GM13976 (cell line): ENCODE measurements around the gene ATP6V0E2.

ENCODE experiments used
- DNase-seq: peaks from one replicate; pipeline ENCODE4 v3.0.0; 2012; ENCODE audit warnings: low spot score
- CTCF ChIP-seq: IDR thresholded peaks from 2 replicates; pipeline ENCODE4 v1.5.1; 2012; ENCODE audit warnings: borderline replicate concordance, mild to moderate bottlenecking; ENCODE audit not compliant: insufficient read depth; ENCODE audit errors: extremely low read depth, missing control alignments, control extremely low read depth
- in situ Hi-C: fragments of 300-500 bp; cut with MboI; formaldehyde crosslinking; loops from one replicate; pipeline ENCODE4 v1.12.0; 2022; ENCODE audit warnings: low sequenced_read_pairs, mixed read lengths, inconsistent platforms; ENCODE audit not compliant: unreplicated experiment

The ATP6V0E2 gene

GRCh38 chr7:149833495-149834130 lies 40.2 kb upstream of the ATP6V0E2 start:
- in situ Hi-C loops = no loop called here
- no peak for TF ChIP-seq CTCF
- no peak for DNase-seq

- no peak for DNase-seq
- in situ Hi-C loops = no loop called here
- TF ChIP-seq CTCF = no peak
Measured at GRCh38 chr7:149834601-149835000, 39.2 kb upstream of the ATP6V0E2 start.

- no peak for TF ChIP-seq CTCF
- in situ Hi-C loops = no loop called here
- no peak for DNase-seq
Measured at GRCh38 chr7:149836434-149836833, 37.3 kb upstream of the ATP6V0E2 start.

GRCh38 chr7:149837564-149838223 lies 36.1 kb upstream of the ATP6V0E2 start:
- no peak for DNase-seq
- TF ChIP-seq CTCF = no peak
- in situ Hi-C loops = no loop called here

- no peak for TF ChIP-seq CTCF
- DNase-seq = peak; percentile 99
- in situ Hi-C loops = no loop called here
Measured at GRCh38 chr7:149838224-149838991, 35.4 kb upstream of the ATP6V0E2 start, which contains the start of gene ZNF862. Gene ZNF862 (plus strand): TSS chr7:149838375. CDS start chr7:149838612, 237 bp downstream.

GRCh38 chr7:149838992-149839408 lies 34.8 kb upstream of the ATP6V0E2 start:
- no peak for TF ChIP-seq CTCF
- in situ Hi-C loops = no loop called here
- DNase-seq = no peak
